HG03139 (cell line): ENCODE data around the gene TRAF3IP1.
"Not testable (repeated sequence)": the region's sequence is repeated elsewhere in the genome, so short reads cannot be mapped to it uniquely, and the experiment has no call there.

ENCODE experiments used
- ATAC-seq: cut with Tn5 transposase; IDR thresholded peaks from one replicate; pipeline ENCODE4 v1.9.1; 2021; ENCODE audit not compliant: unreplicated experiment

TRAF3IP1 gene

DNA sequence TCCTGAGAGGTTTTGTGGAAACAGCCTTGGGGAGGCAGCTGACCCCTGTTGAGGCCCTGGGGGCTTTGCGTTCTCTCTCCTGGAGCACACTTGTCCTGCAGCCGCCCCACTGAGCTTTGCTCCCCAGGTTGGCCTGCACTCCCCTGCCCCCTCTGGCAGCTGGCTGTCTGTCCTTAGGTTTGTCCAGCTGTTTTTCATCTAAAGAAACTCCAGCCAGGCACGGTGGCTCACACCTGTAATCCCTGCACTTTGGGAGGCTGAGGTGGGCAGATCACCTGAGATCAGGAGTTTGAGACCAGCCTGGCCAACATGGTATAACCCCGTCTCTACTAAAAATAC, 84.9 kb downstream of the TRAF3IP1 start:
- not testable (repeated sequence) for ATAC-seq

DNA sequence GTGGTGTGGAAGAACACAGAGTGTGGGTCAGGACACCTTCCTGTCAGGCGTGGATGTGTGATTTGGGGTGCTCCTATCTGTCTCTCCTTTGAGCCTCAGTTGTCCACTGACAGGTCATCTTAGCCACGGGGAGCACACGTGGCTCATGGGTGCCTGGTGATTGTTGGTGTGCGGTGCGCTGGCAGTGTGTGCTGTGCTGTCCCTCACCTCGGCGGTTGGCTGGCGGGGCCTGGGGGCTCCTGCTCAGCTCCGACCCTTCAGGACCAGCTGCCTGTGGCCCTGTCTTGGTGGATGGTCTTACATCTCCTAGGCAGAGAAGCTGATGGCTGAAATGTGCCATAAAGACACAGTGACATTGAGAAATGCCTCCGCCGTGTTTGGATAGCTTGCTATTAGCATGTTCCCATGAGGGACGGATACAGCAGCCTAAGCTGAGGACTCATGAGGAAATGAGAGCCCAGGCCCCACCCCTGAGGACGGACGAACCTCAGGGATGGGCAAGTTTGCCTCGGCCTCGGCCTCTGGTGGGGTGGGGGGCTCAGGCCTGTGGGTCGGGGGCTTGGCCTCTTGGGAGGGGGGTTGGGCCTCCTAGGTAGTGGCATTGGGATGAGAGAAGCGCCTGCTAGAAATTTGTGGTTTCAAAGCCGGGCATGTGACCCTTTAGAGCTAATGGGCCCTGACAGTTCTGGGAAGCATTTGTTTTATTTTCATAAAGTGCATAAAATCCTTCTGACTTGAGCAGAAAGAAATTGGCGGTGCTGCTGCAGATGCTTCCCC, 86.1 kb downstream of the TRAF3IP1 start:
- no peak for ATAC-seq

DNA sequence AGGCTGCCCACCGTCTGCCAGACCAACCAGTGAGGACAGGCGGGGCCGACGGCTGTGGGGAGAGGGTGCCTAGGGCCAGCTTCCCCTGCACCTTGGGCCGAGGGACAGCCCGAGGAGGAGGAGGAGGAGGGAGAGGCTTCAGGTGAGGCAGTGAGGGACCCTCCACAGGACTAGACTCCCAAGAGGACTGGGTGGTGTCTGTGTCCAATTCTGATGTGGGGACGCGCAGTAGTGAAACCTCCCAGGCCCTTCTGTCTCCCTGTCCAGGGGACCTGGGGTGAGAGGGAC, 86.6 kb downstream of the TRAF3IP1 start:
- no peak for ATAC-seq

DNA sequence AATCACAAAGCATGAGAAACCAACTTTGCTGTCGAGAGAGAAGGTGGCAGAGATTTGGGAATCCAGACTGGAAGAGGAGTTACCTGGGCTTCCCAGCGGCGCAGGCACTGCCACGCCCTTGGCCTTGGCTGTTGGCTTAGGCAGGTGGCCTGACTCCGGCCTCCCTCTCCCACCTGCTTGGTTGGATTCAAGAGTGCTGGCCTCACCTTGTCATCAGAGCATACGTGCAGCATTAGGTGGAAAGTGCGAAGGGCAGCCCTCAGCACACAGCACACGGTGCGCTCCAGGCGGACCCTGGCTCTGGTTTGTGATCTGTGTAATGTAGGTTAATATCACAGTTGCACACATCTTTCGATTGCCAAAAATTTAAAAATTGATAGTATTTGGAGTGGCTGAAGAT, 87.2 kb downstream of the TRAF3IP1 start:
- no peak for ATAC-seq

DNA sequence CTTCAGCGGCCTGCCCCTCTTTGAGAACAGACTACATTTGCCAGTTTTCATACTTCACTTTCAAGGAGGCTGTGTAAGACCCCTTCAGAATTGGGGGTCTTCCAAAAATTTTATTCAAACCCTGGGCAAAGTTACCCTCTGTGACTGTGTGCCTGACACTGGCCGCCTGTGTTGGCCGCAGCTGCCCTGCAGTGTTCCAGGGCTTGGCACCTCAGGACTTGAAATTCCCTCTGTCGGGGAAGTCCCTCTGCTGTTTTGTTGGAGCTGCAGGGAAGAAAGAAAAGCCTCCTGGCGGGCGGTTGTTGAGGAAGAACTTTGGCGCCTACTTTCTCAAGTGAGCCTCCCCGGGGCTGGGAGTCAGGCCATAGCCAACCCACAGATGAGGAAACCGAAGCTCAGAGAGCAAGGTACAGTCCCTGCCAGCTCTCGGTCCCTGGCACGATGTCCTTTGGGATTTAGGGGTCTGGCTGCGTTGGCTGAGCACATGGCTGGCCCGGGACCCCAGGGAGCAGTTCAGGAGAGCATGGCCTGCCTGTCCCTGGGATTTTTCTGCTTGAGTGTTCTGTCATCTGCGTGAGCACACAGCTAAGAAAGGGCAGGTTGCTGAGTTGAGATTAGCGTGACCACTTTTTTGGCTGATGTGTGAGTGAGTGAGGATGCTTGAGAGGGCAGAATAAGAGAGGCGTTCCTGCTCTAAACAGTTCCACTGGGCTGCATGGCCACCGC, 88.5 kb downstream of the TRAF3IP1 start:
- no peak for ATAC-seq

DNA sequence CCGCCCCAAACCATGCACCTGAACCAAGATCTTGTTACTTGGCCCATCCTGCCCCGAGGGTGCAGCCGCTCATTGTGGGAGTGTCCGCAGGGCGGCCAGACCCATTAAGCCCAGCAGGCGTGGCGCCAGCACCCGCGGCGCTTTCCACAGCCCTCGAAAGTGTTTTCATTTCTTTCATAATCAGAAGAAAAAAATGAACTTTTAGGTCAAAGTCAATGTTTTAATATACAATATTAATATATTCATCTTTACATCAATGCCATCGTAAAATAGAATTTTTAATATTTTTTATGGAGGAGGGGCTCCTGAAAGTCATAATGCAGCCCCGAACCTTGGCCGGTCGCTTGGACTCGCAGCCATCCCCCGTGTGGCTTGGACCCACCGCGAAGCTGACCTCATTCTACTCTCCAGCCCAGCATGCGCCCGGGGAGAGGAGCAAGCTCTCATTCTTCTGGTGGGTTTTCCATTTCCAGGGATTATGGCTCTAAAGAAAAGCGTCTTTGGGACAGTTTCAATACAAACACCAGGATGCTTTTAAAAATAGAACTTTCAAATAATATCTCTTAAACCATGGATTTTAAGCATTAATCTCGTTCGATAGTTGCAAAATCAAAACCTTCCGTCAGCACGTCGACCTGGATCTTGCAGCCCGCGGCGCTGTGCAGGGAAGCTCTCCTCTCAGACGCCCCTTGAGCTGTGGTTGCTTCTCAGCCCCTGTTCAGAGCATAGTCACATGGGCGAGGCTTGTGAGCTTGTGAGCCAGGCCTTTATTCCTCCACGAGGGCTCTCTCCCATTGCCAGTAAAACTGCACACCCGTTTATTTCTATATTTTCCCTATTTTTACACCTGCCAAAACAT, 89.3 kb downstream of the TRAF3IP1 start:
- no peak for ATAC-seq

DNA sequence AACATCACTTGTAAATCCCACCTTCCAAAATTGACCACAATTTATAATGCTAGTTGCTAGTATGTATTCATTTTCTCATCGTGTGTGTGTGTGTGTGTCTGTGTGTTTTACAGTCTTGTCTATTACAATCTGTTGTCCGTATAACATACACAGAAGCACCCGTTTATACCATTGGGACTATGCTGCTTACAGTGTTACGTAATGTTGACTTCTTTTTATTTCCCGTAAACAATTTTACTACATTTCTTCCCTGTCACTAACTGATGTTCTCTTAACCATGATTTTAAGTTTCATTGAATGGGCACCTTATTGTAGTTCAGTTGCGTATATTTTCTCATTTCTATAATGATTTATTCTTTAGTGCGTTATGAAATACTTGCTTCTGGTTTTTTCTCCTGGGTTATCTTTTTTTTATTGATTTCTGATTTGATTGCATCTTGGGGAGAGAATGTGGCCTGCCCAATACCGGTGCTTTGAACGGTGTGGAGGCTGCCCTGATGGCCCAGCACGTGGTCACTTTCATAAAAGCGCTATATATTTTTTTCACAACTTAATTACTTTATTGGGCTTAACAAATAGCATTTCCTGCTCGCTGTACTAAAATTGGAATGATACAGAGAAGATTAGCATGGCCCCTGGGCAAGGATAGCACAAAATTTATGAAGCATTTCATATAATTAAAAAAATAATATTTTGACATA, 91.9 kb downstream of the TRAF3IP1 start:
- no peak for ATAC-seq

DNA sequence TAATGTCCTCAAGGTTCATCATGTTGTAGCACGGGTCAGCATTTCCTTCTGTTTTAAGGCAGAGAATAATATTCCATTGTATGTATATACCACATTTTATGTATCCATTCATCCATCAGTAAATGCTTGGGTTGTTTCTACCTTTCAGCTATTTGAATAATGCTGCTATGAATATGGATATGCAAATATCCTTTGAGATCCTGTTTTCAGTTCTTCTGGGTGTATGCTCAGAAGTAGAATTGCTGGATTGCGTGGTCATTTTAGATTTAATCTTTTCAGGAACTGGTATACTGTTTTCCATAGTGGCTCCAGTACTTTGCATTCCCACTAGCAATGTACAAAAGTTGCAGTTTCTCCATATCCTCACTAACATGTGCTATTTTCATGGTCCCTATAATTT, 93.0 kb downstream of the TRAF3IP1 start:
- ATAC-seq: no peak

DNA sequence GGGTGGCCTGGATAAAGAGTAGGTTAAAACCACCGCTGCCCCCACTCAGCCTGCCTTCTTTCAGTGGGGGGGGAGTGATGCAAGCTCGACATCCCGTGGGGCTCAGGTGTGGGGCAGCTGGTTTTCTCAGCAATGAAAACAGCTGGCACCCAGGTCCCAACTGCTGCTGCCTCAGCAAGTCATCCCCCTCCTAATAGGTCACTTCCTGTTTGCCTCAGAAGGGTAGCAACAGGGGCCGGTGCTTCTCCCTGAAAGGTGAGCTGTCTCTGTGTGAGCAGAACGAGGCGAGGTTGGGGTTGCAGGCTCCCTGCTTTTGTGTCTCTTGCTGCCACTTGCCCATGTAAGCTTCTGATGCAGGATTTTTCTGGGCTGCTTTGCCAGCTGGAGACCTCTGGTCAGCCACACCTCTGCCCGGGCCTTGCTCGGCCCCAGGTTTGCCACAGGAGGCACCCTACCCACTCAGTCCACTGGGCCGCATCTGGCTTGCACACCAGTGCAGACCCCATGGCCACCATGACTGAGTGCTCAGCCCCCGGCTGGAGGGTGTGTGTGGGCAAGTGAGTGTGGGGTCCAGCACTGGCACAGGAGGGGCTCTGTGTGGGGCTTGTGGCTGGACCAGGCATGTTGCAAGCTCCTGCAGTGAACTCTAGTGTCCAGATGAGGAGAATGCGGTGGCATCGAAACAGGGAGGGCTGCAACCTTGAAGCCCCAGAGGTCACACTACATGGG, 94.9 kb downstream of the TRAF3IP1 start:
- no peak for ATAC-seq

DNA sequence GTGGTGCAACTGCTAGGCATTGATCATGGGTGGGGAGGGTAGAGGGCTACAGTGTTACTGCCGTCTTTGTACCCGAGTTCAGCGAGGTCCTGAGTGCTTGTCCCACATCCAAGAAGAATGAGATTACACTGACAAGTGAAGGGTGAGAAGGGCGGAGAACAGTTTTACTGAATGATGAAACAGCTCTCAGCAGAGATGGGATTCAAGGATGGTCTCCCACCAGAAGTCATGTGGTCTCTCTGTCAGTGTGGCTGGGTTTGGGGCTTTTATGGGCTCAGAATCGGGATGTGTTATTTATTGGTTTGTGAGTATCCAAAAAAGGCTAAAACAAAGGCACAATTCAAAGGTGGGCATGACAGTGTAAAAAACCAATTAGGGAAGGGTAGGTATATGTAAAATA, 95.6 kb downstream of the TRAF3IP1 start:
- no peak for ATAC-seq

DNA sequence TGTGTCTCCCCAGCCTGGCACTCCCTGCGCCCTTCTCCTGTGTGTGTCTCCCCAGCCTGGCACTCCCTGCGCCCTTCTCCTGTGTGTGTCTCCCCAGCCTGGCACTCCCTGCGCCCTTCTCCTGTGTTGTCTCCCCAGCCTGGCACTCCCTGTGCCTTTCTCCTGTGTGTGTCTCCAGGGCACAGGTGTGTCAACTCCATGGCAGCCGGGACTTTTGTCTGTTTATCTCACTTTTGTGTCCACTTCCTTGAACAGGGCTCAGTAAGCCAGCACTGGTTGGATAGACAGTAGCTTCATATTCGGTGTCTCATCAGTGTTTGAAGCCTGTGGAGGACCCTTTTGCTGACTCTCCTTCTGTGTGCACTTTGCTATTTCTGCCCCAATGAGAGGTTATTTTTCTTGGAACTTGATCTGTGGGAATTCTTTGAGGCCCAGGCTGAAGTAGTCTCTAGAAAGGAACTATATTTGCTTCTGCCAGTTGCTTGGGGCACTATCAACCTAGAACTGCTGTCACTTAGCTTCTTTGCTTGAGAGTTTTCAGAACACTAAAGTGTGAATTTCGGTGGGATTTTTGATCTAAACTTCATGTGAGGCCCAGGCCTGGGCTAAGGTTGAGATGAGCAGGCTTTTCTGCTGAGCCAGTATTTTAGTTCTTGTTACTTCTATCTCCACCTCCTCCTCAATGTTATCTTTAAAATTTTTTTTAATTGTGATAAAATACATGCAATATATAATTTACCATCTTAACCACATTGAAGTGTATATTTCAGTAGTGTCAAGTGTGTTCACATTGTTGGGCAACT, 98.1 kb downstream of the TRAF3IP1 start:
- ATAC-seq: no peak

DNA sequence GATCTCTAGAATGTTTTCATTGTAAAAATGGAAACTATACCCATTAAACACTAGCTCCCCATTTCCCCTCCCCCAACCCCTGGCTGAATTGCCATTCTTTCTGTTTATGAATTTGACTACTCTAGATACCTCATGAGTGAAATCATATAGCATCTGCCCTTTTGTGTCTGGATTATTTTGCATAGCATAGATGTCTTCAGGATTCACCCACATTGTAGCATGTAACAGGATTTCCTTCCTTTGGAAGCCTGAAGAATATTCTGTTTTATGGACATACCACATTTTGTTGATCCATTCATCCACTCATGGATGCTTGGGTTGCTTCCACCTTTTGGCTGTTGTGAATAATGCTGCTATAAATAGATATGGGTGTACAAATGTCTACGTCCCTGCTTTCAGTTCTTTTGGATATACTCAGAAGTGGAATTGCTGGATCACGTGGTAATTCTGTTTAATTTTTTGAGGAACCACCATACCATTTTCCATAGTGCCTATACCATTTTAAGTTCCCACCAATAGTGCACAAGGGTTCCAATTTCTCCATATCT, 98.8 kb downstream of the TRAF3IP1 start:
- no peak for ATAC-seq

DNA sequence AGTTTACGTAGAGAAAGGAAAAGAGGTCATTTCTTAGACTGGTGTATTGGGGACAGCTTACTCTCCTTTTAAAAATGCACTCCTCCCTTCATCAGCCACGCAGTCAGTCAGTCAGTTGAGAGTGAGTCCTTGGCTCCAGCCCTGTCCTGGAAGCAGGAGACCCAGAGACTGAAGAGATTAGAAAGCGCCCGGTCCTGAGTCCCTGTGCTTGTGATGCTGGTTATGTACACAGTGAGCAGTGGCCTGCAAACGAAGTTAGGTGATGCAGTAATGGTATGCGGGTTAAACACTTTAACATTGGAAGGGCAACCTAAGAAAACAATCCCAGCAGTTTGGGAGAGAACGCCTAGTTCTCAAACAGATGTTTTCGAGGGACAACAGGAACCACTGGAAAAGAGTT, 100.1 kb downstream of the TRAF3IP1 start:
- no peak for ATAC-seq

DNA sequence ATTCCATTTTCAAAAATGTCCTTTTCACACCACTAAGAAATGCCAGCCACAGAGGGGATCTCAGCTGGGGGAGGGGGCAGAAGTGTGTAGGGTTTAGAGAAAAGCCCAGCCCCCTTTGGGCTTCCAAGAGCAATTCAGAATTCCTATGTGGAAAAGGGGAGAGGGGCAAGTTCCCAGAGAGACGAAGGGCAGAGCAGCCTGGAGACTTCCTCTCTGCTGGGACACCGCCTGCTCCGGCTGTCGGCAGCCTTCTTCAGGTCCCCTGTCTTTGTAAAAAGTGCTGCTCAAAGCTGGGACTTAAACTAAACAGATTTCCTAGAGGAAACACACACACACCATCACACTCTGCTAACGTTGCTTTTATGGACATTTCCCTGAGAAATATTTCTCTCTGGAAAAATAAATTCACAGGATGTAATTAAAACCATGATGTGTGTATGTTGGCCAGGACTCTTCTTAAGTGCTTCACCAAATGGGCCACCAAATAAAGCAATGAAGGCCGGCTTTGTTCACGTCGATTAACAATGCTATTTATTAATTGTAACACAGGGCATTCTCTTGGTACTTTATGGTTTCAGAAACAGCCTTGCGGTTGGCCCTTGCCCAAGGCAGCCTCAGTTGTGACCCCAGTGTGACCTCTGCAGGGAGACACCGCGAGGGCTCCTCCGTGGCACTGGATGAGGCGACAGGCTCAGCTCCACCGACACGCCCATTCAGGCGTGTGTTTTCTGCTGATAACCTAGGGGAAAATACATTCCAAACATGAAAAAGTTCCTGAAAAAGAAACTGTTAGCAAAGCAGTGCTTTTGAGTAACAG, 100.8 kb downstream of the TRAF3IP1 start:
- no peak for ATAC-seq

DNA sequence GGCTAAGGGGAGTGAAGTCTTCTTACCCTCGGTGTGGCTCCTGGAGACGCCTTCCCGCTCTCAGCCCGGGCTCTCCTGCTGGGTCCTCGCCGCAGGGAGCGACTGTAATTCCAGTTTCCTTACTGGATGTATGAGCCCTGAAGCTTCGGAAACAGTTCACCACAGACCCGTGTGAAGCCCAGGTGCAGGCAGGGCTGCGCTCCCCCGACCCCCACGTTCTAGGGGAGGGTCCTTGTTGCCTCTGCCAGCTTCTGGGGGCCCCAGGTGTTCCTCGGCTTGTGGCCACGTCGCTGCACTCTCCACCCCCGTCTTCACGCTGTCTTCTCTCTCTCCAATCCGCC, 101.3 kb downstream of the TRAF3IP1 start:
- ATAC-seq: no peak

DNA sequence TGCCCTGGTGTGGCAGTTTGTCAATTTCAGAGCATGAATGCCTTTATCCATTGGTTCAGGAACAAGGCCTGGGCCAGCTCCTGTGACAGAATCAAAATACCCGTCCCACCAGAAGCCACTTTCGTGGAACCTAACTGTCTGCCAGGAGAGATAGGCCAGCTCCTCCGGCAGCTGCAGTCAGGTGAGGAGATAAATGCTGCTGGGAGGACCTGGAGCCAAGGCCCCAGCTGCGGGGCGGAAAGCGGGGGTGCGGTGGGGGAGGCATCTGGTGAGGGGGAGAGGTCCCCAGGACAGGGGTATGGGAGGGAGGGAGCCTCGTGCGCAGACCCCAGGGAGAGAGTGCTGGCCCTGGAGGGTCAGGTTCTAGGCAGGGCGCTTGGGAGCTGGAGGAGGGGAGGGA, 102.0 kb downstream of the TRAF3IP1 start:
- no peak for ATAC-seq

DNA sequence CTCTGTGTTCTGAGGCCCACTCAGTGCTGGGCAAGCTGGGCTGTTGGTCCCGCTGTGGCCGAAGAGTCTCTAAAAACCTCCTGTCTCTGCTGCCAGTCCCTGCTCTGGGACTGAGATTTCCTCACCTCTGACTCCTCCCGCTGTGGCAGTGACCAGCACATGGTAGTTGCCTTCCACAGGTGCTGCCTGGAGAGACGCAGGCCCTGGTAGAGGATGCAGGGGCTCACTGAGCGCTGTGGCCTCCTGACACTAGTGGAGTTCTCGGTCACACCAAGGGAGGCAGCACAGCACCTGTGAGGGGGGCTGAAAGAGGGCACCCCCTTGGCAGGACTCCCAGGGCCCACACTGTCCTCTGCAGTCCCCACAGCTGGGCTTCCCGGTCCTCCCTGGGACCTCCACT, 102.6 kb downstream of the TRAF3IP1 start:
- ATAC-seq: no peak

DNA sequence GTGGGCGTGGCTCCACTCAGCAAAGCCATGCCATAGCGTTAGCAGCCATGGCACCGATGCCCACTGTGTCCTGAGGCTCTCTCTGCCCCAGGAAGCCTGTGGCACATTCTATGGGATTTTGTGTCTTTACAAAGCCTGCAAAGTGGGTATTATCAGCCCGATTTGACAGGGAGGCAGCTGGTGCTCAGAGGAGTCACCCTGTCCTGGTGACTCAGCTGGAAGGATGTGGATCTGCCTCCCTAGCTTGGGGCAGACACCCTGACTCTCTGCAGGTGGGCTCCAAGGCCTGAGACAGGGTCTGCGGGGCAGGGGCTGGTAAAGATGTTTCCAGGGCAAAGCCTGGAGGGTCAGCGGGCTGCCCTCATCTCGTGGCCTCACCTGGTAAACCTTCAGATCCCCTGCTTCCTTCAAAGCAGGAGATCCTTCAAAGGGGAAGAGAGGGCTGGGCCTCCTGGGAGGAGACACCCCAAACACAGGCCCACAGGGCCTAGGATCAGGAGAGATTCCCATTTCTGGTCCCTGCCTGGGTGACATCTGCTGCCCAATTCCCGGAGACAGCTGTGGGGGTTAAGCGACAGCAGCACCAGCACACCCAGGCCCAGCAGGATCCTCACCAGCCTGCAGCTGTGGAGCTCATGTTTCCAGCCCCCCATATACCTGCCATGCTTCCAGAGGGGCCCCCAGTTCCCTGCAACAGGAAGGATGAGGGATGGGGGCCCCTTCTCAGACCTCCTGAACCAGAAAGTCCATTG, 103.4 kb downstream of the TRAF3IP1 start:
- ATAC-seq: no peak
